ENCODE data around the gene DPP4.

The DPP4 gene

GRCh38 chr2:162028511-162028910, 45.5 kb downstream of the DPP4 start:
- DNase-seq (ENCODE audit: low read depth, low spot score), result no peak
- no peak overlapping the region for H3K9ac ChIP-seq (ENCODE audit: insufficient read length)
- no peak overlapping the region for H3K4me3 ChIP-seq
- H3K36me3 ChIP-seq (ENCODE audit: insufficient read depth, low read length), result no peaks in the 10 kb centered on the region
- H3K27ac ChIP-seq, result no peak overlapping the region
- TF ChIP-seq EZH2 (IDR thresholded peaks at IDR 0.05) (no peak), POLR2AphosphoS5 (IDR thresholded peaks at IDR 0.05; ENCODE audit: borderline replicate concordance, low read depth, low read length) (no peak), FOXP2 (optimal IDR thresholded peaks at IDR 0.05; ENCODE audit: control extremely low read depth, extremely low read length, insufficient read depth) (no peak)
- no peaks in the 10 kb centered on the region for H3K9me3 ChIP-seq (ENCODE audit: low read depth, low read length)

GRCh38 chr2:162025121-162025911, 48.7 kb downstream of the DPP4 start:
- no peak for DNase-seq (ENCODE audit: low read depth, low spot score)
- Histone ChIP-seq H3K9ac (ENCODE audit: insufficient read length) (no peak overlapping the region), H3K36me3 (ENCODE audit: insufficient read depth, low read length) (no peaks in the 10 kb centered on the region), H3K27ac (no peak overlapping the region), H3K4me3 (no peak overlapping the region), H3K9me3 (ENCODE audit: low read depth, low read length) (no peaks in the 10 kb centered on the region)
- TF ChIP-seq FOXP2 (optimal IDR thresholded peaks at IDR 0.05; ENCODE audit: control extremely low read depth, extremely low read length, insufficient read depth) (no peak), EZH2 (IDR thresholded peaks at IDR 0.05) (no peak), POLR2AphosphoS5 (IDR thresholded peaks at IDR 0.05; ENCODE audit: borderline replicate concordance, low read depth, low read length) (no peak)

DNA sequence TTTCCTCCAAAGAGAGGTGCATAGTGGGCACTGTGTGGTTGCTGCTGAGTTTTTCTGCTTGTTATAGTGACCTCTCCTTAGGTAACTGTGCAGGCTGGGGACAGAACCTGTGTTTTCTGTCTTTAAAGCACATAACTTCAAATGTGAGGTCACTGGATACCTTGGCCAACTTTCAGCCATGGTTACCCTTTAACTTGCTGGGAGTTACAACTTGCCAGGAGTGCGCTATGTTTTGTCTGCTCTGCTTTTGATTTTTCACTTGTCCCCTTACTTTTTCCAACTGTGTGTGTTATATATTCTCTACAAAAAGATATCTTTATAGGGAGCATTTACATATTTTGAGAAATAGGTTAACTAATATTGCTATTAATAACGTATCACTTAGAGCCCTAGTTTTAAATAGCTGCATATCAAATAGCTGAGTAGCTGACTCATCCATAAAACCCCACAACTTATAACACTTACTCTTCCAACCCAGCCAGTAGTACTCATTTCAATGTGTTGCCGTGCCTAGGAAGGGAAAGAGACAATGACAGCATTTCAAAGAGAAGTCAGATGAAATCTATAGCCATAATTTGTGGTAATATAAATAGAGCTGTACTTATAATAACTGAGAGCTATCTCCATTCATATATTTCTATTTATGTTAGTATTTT, 51.6 kb downstream of the DPP4 start:
- Histone ChIP-seq H3K4me3 (no peak overlapping the region), H3K36me3 (ENCODE audit: insufficient read depth, low read length) (no peaks in the 10 kb centered on the region), H3K27ac (no peak overlapping the region), H3K9ac (ENCODE audit: insufficient read length) (no peak overlapping the region), H3K9me3 (ENCODE audit: low read depth, low read length) (no peaks in the 10 kb centered on the region)
- DNase-seq (ENCODE audit: low read depth, low spot score), result no peak
- no peak for TF ChIP-seq POLR2AphosphoS5 (IDR thresholded peaks at IDR 0.05; ENCODE audit: borderline replicate concordance, low read depth, low read length)
- TF ChIP-seq FOXP2 (optimal IDR thresholded peaks at IDR 0.05; ENCODE audit: control extremely low read depth, extremely low read length, insufficient read depth), result no peak
- TF ChIP-seq EZH2 (IDR thresholded peaks at IDR 0.05), result no peak

DNA sequence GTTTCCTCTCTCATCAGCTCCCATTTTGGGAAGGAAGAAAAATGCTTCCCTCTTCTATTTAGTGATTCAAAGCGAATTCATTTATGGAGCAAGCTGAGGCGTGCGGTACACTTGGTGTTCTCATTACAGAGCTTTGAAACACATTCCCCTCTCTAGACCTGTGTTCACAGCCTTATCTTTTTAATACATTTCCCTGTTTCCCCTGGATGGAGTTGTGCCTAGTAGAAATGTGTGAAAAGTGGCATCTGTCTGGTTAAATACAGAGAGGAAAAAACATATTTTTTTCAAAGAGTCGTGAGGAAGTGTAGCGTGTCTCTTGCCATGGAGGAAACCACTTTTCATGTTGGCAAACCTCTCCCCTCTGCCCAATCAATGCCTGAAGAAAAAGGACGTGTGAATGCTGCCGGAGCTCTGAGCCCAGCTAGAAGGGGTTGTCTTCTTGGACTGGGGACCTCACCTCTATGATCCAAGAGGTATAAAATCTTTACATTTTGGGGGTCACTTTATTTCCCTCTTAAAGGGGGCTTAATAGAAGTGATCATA, 52.4 kb downstream of the DPP4 start:
- DNase-seq (ENCODE audit: low read depth, low spot score), result no peak
- Histone ChIP-seq H3K36me3 (ENCODE audit: insufficient read depth, low read length) (no peaks in the 10 kb centered on the region), H3K4me3 (no peak overlapping the region), H3K27ac (no peak overlapping the region), H3K9ac (ENCODE audit: insufficient read length) (no peak overlapping the region), H3K9me3 (ENCODE audit: low read depth, low read length) (no peaks in the 10 kb centered on the region)
- no peak for TF ChIP-seq FOXP2 (optimal IDR thresholded peaks at IDR 0.05; ENCODE audit: control extremely low read depth, extremely low read length, insufficient read depth)
- no peak for TF ChIP-seq EZH2 (IDR thresholded peaks at IDR 0.05)
- no peak for TF ChIP-seq POLR2AphosphoS5 (IDR thresholded peaks at IDR 0.05; ENCODE audit: borderline replicate concordance, low read depth, low read length)

DNA sequence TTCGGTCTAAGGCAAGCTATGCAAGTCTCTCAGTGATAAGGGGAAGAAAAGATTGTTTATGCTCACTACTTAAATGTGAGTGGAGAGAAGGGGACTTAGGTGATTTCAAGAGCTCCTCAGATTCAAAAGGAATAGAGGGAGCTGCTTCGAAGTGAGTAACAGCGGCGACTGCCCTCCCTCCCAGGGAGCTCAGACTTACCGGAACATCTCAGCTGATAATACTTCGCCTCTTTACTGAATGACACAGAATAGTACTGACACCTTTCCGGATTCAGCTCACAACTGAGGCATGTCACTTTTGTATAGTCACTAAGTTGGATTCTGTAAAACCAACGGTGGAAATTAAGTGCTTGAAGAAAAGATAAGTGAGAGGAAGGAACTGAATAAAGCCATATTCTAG, 55.5 kb downstream of the DPP4 start:
- no peak overlapping the region for H3K27ac ChIP-seq
- TF ChIP-seq FOXP2 (optimal IDR thresholded peaks at IDR 0.05; ENCODE audit: control extremely low read depth, extremely low read length, insufficient read depth) (no peak), EZH2 (IDR thresholded peaks at IDR 0.05) (no peak), POLR2AphosphoS5 (IDR thresholded peaks at IDR 0.05; ENCODE audit: borderline replicate concordance, low read depth, low read length) (no peak)

DNA sequence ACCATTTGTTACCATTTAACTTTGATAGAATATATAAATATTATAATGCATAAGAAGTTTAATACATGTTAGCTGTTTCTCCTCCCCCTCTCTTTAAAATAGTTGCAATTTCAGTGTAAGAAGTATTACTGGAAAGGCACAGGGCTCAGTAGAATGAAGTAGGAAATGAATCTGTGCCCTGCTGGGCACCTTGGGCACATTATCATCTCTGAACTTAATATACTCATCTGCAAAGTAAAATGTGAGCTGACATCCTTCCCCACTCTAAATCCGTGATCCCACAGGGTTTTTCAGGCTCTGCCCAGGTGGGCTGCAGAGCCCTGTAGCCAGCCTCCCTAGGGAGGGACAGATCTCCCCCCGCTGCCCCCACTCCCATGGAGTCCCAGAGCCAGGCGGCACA, 56.8 kb downstream of the DPP4 start:
- no peak for TF ChIP-seq POLR2AphosphoS5 (IDR thresholded peaks at IDR 0.05; ENCODE audit: borderline replicate concordance, low read depth, low read length)
- TF ChIP-seq FOXP2 (optimal IDR thresholded peaks at IDR 0.05; ENCODE audit: control extremely low read depth, extremely low read length, insufficient read depth), result no peak
- TF ChIP-seq EZH2 (IDR thresholded peaks at IDR 0.05), result no peak
- Histone ChIP-seq H3K9ac (ENCODE audit: insufficient read length) (no peak overlapping the region), H3K9me3 (ENCODE audit: low read depth, low read length) (no peaks in the 10 kb centered on the region), H3K36me3 (ENCODE audit: insufficient read depth, low read length) (no peaks in the 10 kb centered on the region), H3K27ac (no peak overlapping the region), H3K4me3 (no peak overlapping the region)
- no peak for DNase-seq (ENCODE audit: low read depth, low spot score)

More for the DNA sequence above, 55.5 kb downstream of the DPP4 start:
- H3K36me3 ChIP-seq (ENCODE audit: insufficient read depth, low read length), result no peaks in the 10 kb centered on the region
- H3K9me3 ChIP-seq (ENCODE audit: low read depth, low read length), result no peaks in the 10 kb centered on the region
- H3K9ac ChIP-seq (ENCODE audit: insufficient read length), result no peak overlapping the region
- no peak overlapping the region for H3K4me3 ChIP-seq
- no peak for DNase-seq (ENCODE audit: low read depth, low spot score)

DNA sequence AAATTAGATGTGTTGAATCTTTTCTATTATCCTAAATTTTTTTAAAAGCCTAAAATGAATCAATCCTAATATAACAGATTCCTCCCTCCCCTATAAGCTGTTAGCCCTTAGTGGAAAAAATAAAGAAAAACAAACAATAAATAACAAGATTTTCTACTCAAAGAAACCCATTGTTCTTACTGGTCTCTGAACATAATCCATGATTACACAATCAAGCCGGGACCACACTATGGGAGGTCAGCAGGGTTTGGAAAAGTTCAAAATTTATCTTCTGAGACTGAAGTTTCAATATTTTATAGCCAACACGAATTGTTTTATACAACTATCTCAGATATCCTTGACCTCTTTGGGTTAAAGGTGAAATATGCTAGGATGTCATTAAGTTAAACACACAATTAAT, 57.9 kb downstream of the DPP4 start:
- TF ChIP-seq EZH2 (IDR thresholded peaks at IDR 0.05) (no peak), FOXP2 (optimal IDR thresholded peaks at IDR 0.05; ENCODE audit: control extremely low read depth, extremely low read length, insufficient read depth) (no peak), POLR2AphosphoS5 (IDR thresholded peaks at IDR 0.05; ENCODE audit: borderline replicate concordance, low read depth, low read length) (no peak)
- DNase-seq (ENCODE audit: low read depth, low spot score), result no peak
- H3K36me3 ChIP-seq (ENCODE audit: insufficient read depth, low read length), result no peaks in the 10 kb centered on the region
- no peak overlapping the region for H3K4me3 ChIP-seq
- H3K9ac ChIP-seq (ENCODE audit: insufficient read length), result no peak overlapping the region
- H3K9me3 ChIP-seq (ENCODE audit: low read depth, low read length), result no peaks in the 10 kb centered on the region
- no peak overlapping the region for H3K27ac ChIP-seq

DNA sequence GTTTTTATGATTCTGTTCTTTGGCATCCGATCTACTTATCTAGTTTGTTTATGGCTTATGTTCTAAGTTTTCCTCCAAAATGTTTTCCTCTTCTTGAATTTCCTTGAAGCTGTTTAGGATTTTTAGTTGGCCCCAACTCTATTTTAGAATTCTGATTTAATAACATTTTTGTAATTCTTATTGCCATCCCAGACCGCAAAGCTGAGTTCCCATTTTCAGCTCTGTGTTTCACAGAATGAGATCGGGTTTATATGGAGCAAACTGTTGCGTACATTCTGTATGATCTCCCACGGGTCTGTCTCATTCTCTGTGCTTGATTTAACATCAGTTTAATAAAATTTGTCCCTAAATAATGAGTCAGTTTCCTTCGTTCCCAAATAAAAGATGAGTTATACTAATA, 59.3 kb downstream of the DPP4 start:
- Histone ChIP-seq H3K4me3 (peak overlapping the region; percentile 65), H3K9me3 (ENCODE audit: low read depth, low read length) (no peaks in the 10 kb centered on the region), H3K27ac (peak overlapping the region; percentile 82), H3K36me3 (ENCODE audit: insufficient read depth, low read length) (no peaks in the 10 kb centered on the region), H3K9ac (ENCODE audit: insufficient read length) (peak overlapping the region; percentile 64)
- DNase-seq (ENCODE audit: low read depth, low spot score), result no peak
- TF ChIP-seq FOXP2 (optimal IDR thresholded peaks at IDR 0.05; ENCODE audit: control extremely low read depth, extremely low read length, insufficient read depth) (no peak), POLR2AphosphoS5 (IDR thresholded peaks at IDR 0.05; ENCODE audit: borderline replicate concordance, low read depth, low read length) (no peak), EZH2 (IDR thresholded peaks at IDR 0.05) (no peak)

Measured in SK-N-MC (cell line).